ENCODE measurements around the gene SPATA6. TPM values are rescaled to one million over a fixed set of nuclear protein-coding genes. Genes with fewer than 3 reads are reported as not detected.
"Not testable (repeated sequence)": the region's sequence is repeated elsewhere in the genome, so short reads cannot be mapped to it uniquely, and the experiment has no call there.

Gene SPATA6
- 1 to 10 TPM; 1.1 to 2.7 TPM for total RNA-seq

GRCh38 chr1:48471691-48472576 lies at the start of gene SPATA6:
Gene SPATA6, minus strand, starts transcription at chr1:48472204. Its CDS starts 196 bp downstream, at chr1:48472008.
- Mint-ChIP-seq H3K27me3 (no peaks in the 10 kb centered on the region), H3K36me3 (ENCODE audit: low read depth) (no peaks in the 10 kb centered on the region), H3K9me3 (no peaks in the 10 kb centered on the region), H3K27ac (peak within 1 kb of the TSS; percentile 84), H3K4me3 (peak within 1 kb of the TSS; percentile 90), H3K4me1 (peaks cover 16% of the 10 kb centered on the region)
- peak; percentile 97 for ATAC-seq (replicated peaks)

- peaks cover 26% of the 10 kb centered on the region for H3K27me3 Mint-ChIP-seq
- not testable (repeated sequence) for H3K4me3 Mint-ChIP-seq; H3K36me3 Mint-ChIP-seq (ENCODE audit: low read depth); ATAC-seq (replicated peaks); H3K4me1 Mint-ChIP-seq; H3K9me3 Mint-ChIP-seq; H3K27ac Mint-ChIP-seq
Measured at GRCh38 chr1:48519896-48520295, 47.9 kb upstream of the SPATA6 start.

- Mint-ChIP-seq H3K36me3 (ENCODE audit: low read depth) (no peaks in the 10 kb centered on the region), H3K4me3 (no peak overlapping the region), H3K4me1 (no peaks in the 10 kb centered on the region), H3K9me3 (no peaks in the 10 kb centered on the region), H3K27ac (no peak overlapping the region), H3K27me3 (peaks cover 8% of the 10 kb centered on the region)
- ATAC-seq (replicated peaks): no peak
Measured at GRCh38 chr1:48506870-48507269, 34.9 kb upstream of the SPATA6 start.

GRCh38 chr1:48500541-48501450 lies 28.8 kb upstream of the SPATA6 start:
- no peak for ATAC-seq (replicated peaks)
- Mint-ChIP-seq H3K27me3 (no peaks in the 10 kb centered on the region), H3K27ac (no peak overlapping the region), H3K4me3 (no peak overlapping the region), H3K4me1 (no peaks in the 10 kb centered on the region), H3K36me3 (ENCODE audit: low read depth) (no peaks in the 10 kb centered on the region), H3K9me3 (no peaks in the 10 kb centered on the region)

DNA sequence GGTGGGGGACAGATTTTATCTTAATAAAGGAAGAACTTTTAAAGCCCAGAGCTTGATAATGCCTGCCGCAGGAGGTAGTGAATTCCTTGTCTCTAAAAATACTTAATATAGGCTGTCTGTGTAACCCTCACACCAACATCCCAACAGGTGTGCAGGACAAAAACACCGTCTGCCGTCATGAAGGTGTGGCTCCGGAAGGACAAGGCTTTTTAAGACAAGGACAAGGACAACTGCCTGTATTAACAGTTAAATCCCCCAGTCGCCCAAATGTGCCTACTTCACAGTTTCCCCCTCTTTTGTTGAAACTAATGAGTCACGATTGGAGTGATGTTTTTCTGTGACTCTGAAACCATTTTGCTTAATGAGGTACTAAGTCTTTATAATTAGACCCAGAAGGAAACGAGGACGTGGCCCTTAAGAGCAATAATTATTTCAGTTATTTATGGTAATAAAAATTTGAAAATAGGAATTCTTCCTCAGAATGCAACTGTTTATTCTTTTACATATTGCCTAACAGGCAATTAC lies 27.3 kb upstream of the SPATA6 start:
- no peak for ATAC-seq (replicated peaks)
- no peaks in the 10 kb centered on the region for H3K36me3 Mint-ChIP-seq (ENCODE audit: low read depth)
- no peaks in the 10 kb centered on the region for H3K9me3 Mint-ChIP-seq
- H3K27me3 Mint-ChIP-seq: no peaks in the 10 kb centered on the region
- no peak overlapping the region for H3K4me3 Mint-ChIP-seq
- no peak overlapping the region for H3K27ac Mint-ChIP-seq
- no peaks in the 10 kb centered on the region for H3K4me1 Mint-ChIP-seq

DNA sequence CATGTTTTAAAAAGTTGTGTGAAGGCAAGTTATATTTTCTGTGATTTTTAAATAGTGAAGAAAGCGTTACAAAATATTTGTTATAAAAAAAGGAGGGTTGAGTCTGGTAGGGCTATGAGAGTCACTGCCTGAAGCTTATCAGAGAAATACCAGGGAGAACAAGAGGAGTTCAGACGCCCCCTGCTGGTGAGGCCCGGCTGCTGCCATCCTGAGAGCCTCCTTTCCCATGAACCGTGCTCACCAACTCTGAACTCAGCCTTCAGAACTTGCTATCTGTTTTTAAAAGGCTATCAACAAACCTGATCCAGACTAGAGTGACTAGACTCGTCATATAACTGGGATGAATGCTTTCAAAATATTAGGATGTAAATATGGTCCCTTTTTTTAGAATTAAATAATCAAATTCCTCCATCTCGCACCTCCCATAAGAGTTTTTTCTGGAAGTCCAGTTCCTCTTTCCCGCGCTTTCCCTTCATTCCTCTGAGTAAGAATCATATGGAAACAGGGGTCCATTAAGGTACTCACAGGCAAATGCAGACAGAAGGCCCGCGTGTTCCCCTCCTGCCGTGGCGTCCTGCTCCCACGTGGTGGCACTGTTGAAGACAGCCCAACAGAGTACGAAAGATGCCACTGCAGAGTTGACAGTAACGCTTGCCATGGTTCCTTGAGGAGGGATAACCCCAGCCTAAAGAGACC lies 26.2 kb upstream of the SPATA6 start:
- Mint-ChIP-seq H3K36me3 (ENCODE audit: low read depth) (no peaks in the 10 kb centered on the region), H3K4me1 (no peaks in the 10 kb centered on the region), H3K27ac (no peak overlapping the region)

DNA sequence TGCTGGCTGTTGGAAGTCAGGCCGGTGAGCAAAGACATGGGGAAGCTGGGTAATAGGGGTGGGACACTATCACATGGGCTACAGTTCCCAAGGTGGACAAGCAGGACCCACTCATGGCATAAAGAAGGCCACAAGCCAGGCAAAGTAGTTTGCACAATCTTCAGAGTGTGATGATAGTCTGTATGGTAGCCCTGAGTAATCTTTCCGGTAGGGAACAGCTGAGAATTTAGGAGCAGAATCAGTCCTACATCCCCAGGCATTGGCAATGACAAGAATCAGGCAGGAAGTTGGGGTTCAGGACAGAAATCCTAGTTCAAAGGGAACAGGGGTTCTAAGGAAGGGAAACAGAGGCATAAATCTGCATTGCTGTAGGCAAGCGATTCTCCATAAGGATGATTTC lies 23.9 kb upstream of the SPATA6 start:
- Mint-ChIP-seq H3K4me1 (no peaks in the 10 kb centered on the region), H3K27me3 (peaks cover 7% of the 10 kb centered on the region), H3K27ac (no peak overlapping the region), H3K9me3 (no peaks in the 10 kb centered on the region), H3K4me3 (no peak overlapping the region), H3K36me3 (ENCODE audit: low read depth) (no peaks in the 10 kb centered on the region)
- no peak for ATAC-seq (replicated peaks)

More for the DNA sequence above, 26.2 kb upstream of the SPATA6 start:
- Mint-ChIP-seq H3K27me3 (peaks cover 3% of the 10 kb centered on the region), H3K4me3 (no peak overlapping the region), H3K9me3 (no peaks in the 10 kb centered on the region)
- peak; percentile 79 for ATAC-seq (replicated peaks)

- Mint-ChIP-seq H3K4me3 (no peak overlapping the region), H3K9me3 (no peaks in the 10 kb centered on the region), H3K27me3 (peaks cover 7% of the 10 kb centered on the region), H3K36me3 (ENCODE audit: low read depth) (no peaks in the 10 kb centered on the region), H3K4me1 (no peaks in the 10 kb centered on the region), H3K27ac (no peak overlapping the region)
- ATAC-seq (replicated peaks): no peak
Measured at GRCh38 chr1:48495166-48495565, 23.2 kb upstream of the SPATA6 start.

DNA sequence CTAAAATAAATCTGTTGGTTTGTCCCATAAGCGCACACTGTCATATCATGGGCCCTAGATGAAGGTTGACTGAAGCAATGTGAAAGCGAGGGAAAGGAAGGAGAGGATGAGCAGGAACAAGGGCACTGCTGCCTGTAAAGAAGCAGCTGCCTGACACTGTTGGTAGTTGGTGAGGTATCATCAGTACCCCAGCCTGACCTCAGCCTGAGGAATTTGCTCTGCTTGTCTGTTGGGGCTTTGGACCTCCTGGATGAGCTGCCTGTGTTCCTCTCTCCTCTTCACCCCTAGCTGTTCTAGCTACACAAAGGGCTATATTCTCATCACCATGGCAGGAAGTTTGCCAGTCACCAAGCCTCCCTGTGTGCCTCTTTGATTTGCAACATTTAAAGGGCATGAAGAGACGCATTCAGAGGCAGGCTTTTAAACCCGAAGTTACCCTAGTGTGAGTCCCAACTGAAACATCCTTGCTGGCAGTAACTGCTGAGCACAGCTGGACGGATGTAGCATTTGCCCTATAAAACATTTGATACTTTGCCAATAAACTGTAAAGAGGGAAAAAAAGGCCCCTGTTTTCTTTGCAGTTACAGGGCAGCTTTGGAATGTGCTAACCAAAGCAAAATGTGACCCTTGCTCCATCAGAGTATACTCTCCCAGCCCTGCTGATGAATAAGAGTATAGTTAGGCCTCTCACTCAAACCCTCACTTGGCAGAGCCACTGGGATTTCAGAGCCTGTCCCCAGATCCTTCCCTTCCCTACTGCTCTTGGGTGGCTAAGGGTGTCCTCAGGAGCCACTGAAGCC lies 22.2 kb upstream of the SPATA6 start:
- H3K36me3 Mint-ChIP-seq (ENCODE audit: low read depth): no peaks in the 10 kb centered on the region

GRCh38 chr1:48493041-48493440 lies 21.0 kb upstream of the SPATA6 start:
- no peak for ATAC-seq (replicated peaks)
- Mint-ChIP-seq H3K27me3 (peaks cover 7% of the 10 kb centered on the region), H3K4me3 (no peak overlapping the region)

More for the DNA sequence above, 22.2 kb upstream of the SPATA6 start:
- Mint-ChIP-seq H3K27me3 (peaks cover 7% of the 10 kb centered on the region), H3K27ac (no peak overlapping the region), H3K9me3 (no peaks in the 10 kb centered on the region), H3K4me3 (no peak overlapping the region), H3K4me1 (no peaks in the 10 kb centered on the region)
- no peak for ATAC-seq (replicated peaks)

DNA sequence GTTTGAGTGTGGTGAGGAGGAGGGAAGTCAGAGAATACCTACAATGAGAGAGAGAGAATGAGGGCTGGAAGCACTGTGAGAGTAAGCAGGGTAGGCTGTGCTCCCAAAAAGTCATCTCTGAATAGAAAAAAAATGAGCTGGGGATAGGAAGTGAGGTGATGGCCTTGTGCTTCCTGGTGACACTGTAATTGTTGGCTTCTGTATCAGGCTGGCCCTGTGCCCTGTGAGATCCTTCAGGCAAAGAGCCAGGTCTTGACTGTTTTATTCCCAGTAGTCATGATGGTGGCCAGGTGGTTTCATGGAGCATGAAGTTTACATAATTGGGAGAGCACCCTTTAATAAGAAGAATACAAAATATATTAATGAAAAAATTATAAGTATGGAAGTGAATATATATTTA lies 20.4 kb upstream of the SPATA6 start:
- H3K27me3 Mint-ChIP-seq: peaks cover 7% of the 10 kb centered on the region
- no peaks in the 10 kb centered on the region for H3K4me1 Mint-ChIP-seq
- H3K36me3 Mint-ChIP-seq (ENCODE audit: low read depth): no peaks in the 10 kb centered on the region
- no peaks in the 10 kb centered on the region for H3K9me3 Mint-ChIP-seq
- no peak for ATAC-seq (replicated peaks)
- no peak overlapping the region for H3K27ac Mint-ChIP-seq
- H3K4me3 Mint-ChIP-seq: no peak overlapping the region

More at GRCh38 chr1:48493041-48493440, 21.0 kb upstream of the SPATA6 start:
- Mint-ChIP-seq H3K36me3 (ENCODE audit: low read depth) (no peaks in the 10 kb centered on the region), H3K27ac (no peak overlapping the region), H3K9me3 (no peaks in the 10 kb centered on the region), H3K4me1 (no peaks in the 10 kb centered on the region)

DNA sequence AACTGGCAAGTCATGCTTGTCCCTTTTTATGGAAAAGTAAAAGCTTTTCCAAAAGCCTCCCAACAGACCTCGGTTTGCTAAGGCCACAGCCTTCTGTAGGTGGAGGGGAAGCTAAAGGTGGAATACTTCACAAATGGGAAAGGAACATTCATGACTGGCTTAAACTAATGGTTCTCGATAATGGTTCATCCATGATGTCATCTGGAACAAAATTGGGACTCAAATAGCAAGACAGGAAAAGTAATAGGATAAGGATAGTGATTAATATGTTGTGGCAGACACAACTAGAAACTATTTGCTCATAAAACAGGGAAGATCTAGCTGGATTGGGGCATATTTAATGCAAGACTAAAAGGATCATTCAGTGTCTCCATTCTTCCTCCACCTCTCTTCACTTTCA lies 16.7 kb upstream of the SPATA6 start:
- H3K27ac Mint-ChIP-seq: no peak overlapping the region
- H3K36me3 Mint-ChIP-seq (ENCODE audit: low read depth): no peaks in the 10 kb centered on the region
- peaks cover 5% of the 10 kb centered on the region for H3K27me3 Mint-ChIP-seq
- H3K9me3 Mint-ChIP-seq: no peaks in the 10 kb centered on the region
- no peak for ATAC-seq (replicated peaks)
- H3K4me1 Mint-ChIP-seq: no peaks in the 10 kb centered on the region
- H3K4me3 Mint-ChIP-seq: no peak overlapping the region

DNA sequence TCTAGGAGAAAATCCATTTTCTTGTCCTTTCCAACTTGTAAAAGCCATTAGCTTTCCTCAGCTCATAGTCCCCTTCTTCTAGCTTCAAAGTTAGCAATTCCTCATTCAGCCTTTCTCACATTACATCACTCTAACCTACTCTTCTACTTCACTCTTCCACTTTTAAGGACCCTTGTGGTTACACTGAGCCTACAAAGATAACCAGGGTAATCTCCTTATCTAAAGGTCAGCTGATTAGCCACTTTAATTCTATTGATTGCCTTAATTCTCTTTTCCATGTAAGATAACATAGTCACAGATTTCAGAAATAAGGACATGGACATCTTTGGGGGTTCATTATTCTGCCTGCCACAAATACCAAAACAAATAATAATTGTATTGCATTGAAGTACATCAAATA lies 8.5 kb upstream of the SPATA6 start:
- no peaks in the 10 kb centered on the region for H3K9me3 Mint-ChIP-seq
- peaks cover 5% of the 10 kb centered on the region for H3K27me3 Mint-ChIP-seq
- no peak overlapping the region for H3K4me3 Mint-ChIP-seq
- no peaks in the 10 kb centered on the region for H3K36me3 Mint-ChIP-seq (ENCODE audit: low read depth)
- no peaks in the 10 kb centered on the region for H3K4me1 Mint-ChIP-seq
- no peak overlapping the region for H3K27ac Mint-ChIP-seq
- no peak for ATAC-seq (replicated peaks)

Data from activated T-helper 17 cell treated with anti-CD3 and anti-CD28 coated beads, Interleukin-2, amount 50 U/mL, for 72 hours (primary cell).